OCI-LY1 (cell line): Measurements from ENCODE around the gene TRAPPC3.
A peak's percentile ranks its signal among the peaks of the same experiment; 100 is the strongest.

ENCODE experiments used
- H2AFZ ChIP-seq: fragments of 200-600 bp; sonication (generic), shearing (Covaris generic); 2 replicates; pipeline ENCODE4 v1.6.0; 2014; ENCODE audit warnings: antibody characterized with exemption, mild to moderate bottlenecking, low read length
- H3F3A ChIP-seq: fragments of 200-600 bp; sonication (generic), shearing (Covaris generic); 2 replicates; pipeline ENCODE4 v1.6.0; 2014; ENCODE audit warnings: mild to moderate bottlenecking, antibody characterized with exemption, low read length, moderate library complexity; ENCODE audit not compliant: insufficient read depth
- H3K27ac ChIP-seq: fragments of 200-600 bp; sonication (generic); 2 replicates; pipeline ENCODE4 v1.5.1; 2014; ENCODE audit warnings: low read length, mixed run types, mild to moderate bottlenecking, low read depth; ENCODE audit not compliant: poor library complexity, severe bottlenecking
- H3K27me3 ChIP-seq: fragments of 200-600 bp; sonication (generic); 2 replicates; pipeline ENCODE4 v1.6.0; 2014; ENCODE audit warnings: antibody characterized with exemption, mild to moderate bottlenecking, low read length, moderate library complexity; ENCODE audit not compliant: insufficient read depth
- H3K36me3 ChIP-seq: fragments of 200-600 bp; sonication (generic); 2 replicates; pipeline ENCODE4 v1.6.1; 2014; ENCODE audit warnings: mild to moderate bottlenecking, antibody characterized with exemption, low read length, moderate library complexity, mixed read lengths; ENCODE audit not compliant: insufficient read depth
- H3K4me1 ChIP-seq: fragments of 200-600 bp; sonication (generic); 2 replicates; pipeline ENCODE4 v1.5.1; 2014; ENCODE audit warnings: mild to moderate bottlenecking, low read length, moderate library complexity; ENCODE audit not compliant: insufficient read depth, severe bottlenecking
- H3K4me2 ChIP-seq: fragments of 200-600 bp; sonication (generic), shearing (Covaris generic); 2 replicates; pipeline ENCODE4 v1.6.1; 2014; ENCODE audit warnings: low read length
- H3K4me3 ChIP-seq: fragments of 200-600 bp; sonication (generic); 2 replicates; pipeline ENCODE4 v1.5.1; 2014; ENCODE audit warnings: low read length, low read depth, mild to moderate bottlenecking, mixed read lengths; ENCODE audit not compliant: poor library complexity, severe bottlenecking
- H3K79me2 ChIP-seq: fragments of 200-600 bp; shearing (Covaris generic); 2 replicates; pipeline ENCODE4 v1.6.1; 2016; ENCODE audit warnings: mixed run types, low read length, mixed read lengths; ENCODE audit not compliant: insufficient read depth
- H3K9ac ChIP-seq: fragments of 200-600 bp; sonication (generic), shearing (Covaris generic); 2 replicates; pipeline ENCODE4 v1.6.1; 2014; ENCODE audit warnings: mild to moderate bottlenecking, low read length, mixed read lengths
- H3K9me2 ChIP-seq: fragments of 200-600 bp; sonication (generic), shearing (Covaris generic); 2 replicates; pipeline ENCODE4 v1.6.1; 2014; ENCODE audit warnings: low read depth, mild to moderate bottlenecking, low read length, mixed read lengths
- H3K9me3 ChIP-seq: fragments of 200-600 bp; shearing (Covaris generic); 2 replicates; pipeline ENCODE4 v1.6.1; 2014; ENCODE audit warnings: low read length, mixed read lengths
- H4K20me1 ChIP-seq: fragments of 200-600 bp; sonication (generic), shearing (Covaris generic); 2 replicates; pipeline ENCODE4 v1.6.0; 2016; ENCODE audit warnings: mild to moderate bottlenecking, low read length; ENCODE audit not compliant: insufficient read depth
- EZH2 ChIP-seq: fragments of 200-600 bp; sonication (generic), shearing (Covaris generic); IDR thresholded peaks from 2 replicates; pipeline ENCODE4 v1.8.0; 2017; ENCODE audit warnings: borderline replicate concordance, mixed run types, mild to moderate bottlenecking, antibody characterized with exemption, low read length, moderate library complexity, mixed read lengths
- TF ChIP-seq, protein P1 (sequence below): fragments of 200-600 bp; sonication (generic), shearing (Covaris generic); IDR thresholded peaks from 2 replicates; pipeline ENCODE4 v1.5.1; 2017; ENCODE audit warnings: mild to moderate bottlenecking, antibody characterized with exemption, low read length, moderate library complexity, mixed read lengths

TRAPPC3 gene

DNA sequence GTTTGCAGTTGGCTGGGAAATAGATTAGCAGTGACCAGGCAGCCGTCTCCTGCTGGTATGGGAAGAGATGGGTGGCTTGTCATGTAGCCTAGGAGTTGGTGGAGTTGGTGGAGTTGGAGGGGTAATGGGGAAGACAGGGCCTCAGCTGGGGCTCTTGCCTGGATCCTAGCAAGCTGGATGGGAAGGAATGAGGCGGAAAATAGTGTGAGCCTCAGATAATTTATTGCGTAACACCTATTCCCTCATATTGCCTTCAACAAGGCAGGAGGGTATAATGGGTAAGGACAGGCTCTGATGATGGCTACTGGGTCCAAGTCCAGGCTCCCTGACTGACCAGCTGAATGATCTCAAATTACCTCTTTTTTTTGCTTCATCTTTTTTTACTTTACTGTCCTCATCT is 19.2 kb upstream of the TRAPPC3 start:
- Histone ChIP-seq H2AFZ (no peak overlapping the region), H3K4me1 (peaks cover 39% of the 10 kb centered on the region), H3K36me3 (peaks cover 42% of the 10 kb centered on the region), H3K4me2 (no peak overlapping the region), H4K20me1 (no peaks in the 10 kb centered on the region), H3K4me3 (no peak overlapping the region), H3K9me3 (no peaks in the 10 kb centered on the region), H3K9ac (no peak overlapping the region), H3K9me2 (no peaks in the 10 kb centered on the region), H3F3A (no peaks in the 10 kb centered on the region), H3K27me3 (no peaks in the 10 kb centered on the region), H3K79me2 (peaks cover 5% of the 10 kb centered on the region), H3K27ac (no peak overlapping the region)
- TF ChIP-seq, protein P1, sequence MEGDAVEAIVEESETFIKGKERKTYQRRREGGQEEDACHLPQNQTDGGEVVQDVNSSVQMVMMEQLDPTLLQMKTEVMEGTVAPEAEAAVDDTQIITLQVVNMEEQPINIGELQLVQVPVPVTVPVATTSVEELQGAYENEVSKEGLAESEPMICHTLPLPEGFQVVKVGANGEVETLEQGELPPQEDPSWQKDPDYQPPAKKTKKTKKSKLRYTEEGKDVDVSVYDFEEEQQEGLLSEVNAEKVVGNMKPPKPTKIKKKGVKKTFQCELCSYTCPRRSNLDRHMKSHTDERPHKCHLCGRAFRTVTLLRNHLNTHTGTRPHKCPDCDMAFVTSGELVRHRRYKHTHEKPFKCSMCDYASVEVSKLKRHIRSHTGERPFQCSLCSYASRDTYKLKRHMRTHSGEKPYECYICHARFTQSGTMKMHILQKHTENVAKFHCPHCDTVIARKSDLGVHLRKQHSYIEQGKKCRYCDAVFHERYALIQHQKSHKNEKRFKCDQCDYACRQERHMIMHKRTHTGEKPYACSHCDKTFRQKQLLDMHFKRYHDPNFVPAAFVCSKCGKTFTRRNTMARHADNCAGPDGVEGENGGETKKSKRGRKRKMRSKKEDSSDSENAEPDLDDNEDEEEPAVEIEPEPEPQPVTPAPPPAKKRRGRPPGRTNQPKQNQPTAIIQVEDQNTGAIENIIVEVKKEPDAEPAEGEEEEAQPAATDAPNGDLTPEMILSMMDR, result no peak
- TF ChIP-seq EZH2, result no peak

DNA sequence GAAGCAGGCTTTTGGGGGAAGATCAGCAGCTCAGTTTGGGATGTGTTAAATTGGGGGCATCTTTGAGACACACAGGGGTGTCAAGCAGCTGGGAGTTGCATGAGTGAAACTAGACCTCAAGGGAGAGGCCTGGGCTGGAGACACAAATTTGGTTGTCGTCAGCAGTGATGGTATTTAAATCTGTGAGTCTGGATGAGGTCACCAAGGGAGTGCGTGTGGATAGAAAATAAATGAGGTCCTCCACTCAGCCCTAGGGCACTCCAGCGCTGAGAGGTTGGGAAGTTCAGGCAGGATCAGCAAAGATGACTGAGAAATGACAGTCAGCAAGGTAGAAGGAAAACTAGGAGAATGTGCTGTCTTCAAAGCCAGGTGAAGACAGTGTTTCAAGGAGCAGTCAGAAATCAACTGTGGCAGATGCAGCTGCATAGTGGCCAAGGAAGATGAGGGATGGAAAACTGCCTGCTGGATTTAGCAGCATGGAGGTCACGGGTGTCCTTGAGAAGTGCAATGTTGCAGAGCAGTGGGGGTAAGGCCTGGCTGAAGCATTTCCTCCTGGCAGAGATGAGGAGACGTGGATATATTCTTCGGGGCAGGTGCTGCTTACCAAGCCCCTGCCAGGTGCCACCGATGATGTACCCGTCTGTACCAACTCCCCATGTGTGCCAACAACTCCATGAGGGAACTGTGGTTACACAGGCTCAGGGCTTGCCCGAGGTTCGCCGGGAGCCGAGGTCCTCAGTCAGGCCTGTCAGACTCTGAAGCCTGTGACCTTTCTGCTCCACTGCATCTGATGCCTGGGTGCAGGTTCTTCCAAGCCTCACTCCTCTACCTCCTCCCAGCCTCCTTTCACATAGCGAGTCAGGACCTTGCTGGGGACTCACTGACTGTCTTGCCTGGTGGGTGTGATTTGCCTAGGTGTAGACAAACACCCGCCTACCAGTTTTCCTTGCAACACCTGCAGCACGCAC is 17.9 kb upstream of the TRAPPC3 start:
- Histone ChIP-seq H3K27ac (peak overlapping the region; percentile 76), H3K9me2 (no peaks in the 10 kb centered on the region), H2AFZ (no peak overlapping the region), H3K9me3 (no peaks in the 10 kb centered on the region), H3F3A (no peaks in the 10 kb centered on the region), H3K36me3 (peaks cover 29% of the 10 kb centered on the region), H3K4me3 (no peak overlapping the region), H3K4me1 (peaks cover 52% of the 10 kb centered on the region), H4K20me1 (no peaks in the 10 kb centered on the region), H3K4me2 (peak overlapping the region; percentile 12; the same call in 1 of the 2 replicates), H3K27me3 (no peaks in the 10 kb centered on the region), H3K79me2 (peaks cover 13% of the 10 kb centered on the region), H3K9ac (peak overlapping the region; percentile 31; the same call in 1 of the 2 replicates)
- TF ChIP-seq, protein P1, result no peak
- no peak for TF ChIP-seq EZH2

DNA sequence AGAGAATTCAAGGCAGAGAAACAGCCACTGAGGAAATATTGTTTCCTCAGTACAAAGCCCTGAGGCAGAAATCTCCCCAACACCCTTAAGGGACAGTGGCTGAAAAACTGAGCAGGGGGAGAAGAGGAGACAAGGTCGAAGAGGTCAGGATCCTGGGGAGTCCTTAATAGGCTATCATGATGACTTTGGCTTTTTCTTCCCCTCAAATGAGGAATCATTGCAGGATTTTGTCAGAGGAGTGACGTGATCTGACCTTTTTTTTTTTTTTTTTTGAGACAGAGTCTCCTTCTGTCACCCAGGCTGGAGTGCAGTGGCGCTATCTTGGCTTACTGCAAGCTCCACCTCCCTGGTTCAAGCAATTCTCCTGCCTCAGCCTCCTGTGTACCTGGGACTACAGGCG is 16.9 kb upstream of the TRAPPC3 start:
- H3K36me3 ChIP-seq, result peaks cover 19% of the 10 kb centered on the region
- no peak overlapping the region for H3K4me3 ChIP-seq
- H3K27me3 ChIP-seq, result no peaks in the 10 kb centered on the region
- peak overlapping the region; percentile 76 for H3K27ac ChIP-seq
- no peaks in the 10 kb centered on the region for H3K9me2 ChIP-seq
- no peak for TF ChIP-seq EZH2
- TF ChIP-seq, protein P1, result no peak
- H3K9me3 ChIP-seq, result no peaks in the 10 kb centered on the region
- H3F3A ChIP-seq, result no peaks in the 10 kb centered on the region
- H3K79me2 ChIP-seq, result peaks cover 16% of the 10 kb centered on the region
- no peak overlapping the region for H3K4me2 ChIP-seq
- no peak overlapping the region for H2AFZ ChIP-seq
- H3K4me1 ChIP-seq, result peaks cover 63% of the 10 kb centered on the region
- no peak overlapping the region for H3K9ac ChIP-seq
- no peaks in the 10 kb centered on the region for H4K20me1 ChIP-seq
